Neural cell (in vitro differentiated cells): ENCODE results near the gene C1QTNF1.

ENCODE experiments used
- CTCF ChIP-seq: fragments of 450-650 bp; IDR thresholded peaks from 2 replicates; pipeline ENCODE4 v1.5.1; 2014; ENCODE audit warnings: antibody characterized with exemption, mild to moderate bottlenecking, moderate library complexity; ENCODE audit not compliant: poor library complexity, severe bottlenecking
- RAD21 ChIP-seq: fragments of 450-650 bp; conservative IDR thresholded peaks from 2 replicates; pipeline ENCODE4 v1.6.1; 2014; ENCODE audit warnings: antibody characterized with exemption, mild to moderate bottlenecking, moderate library complexity

GRCh38 chr17:79095345-79096055 lies 71.5 kb downstream of the C1QTNF1 start:
- no peak for TF ChIP-seq RAD21
- TF ChIP-seq CTCF: no peak
